ENCODE measurements around the gene NFATC3. TPM values are rescaled to one million over a fixed set of nuclear protein-coding genes. Genes with fewer than 3 reads are reported as not detected.
"Not testable (repeated sequence)": the region's sequence is repeated elsewhere in the genome, so short reads cannot be mapped to it uniquely, and the experiment has no call there.

Gene NFATC3
- total RNA-seq, 1 experiment from 2014 or later: 33.0 TPM

- not testable (repeated sequence) for H3K4me1 ChIP-seq (ENCODE audit: insufficient read depth, low read length); H3K9me3 Mint-ChIP-seq; H3K79me2 ChIP-seq (ENCODE audit: insufficient read depth, low read length); H3K27ac ChIP-seq (ENCODE audit: insufficient read length, low read depth, low read length); H4K20me1 ChIP-seq (ENCODE audit: control insufficient read depth, insufficient read depth, insufficient read length); H2BK5ac ChIP-seq (ENCODE audit: insufficient read length, low read length); H3K4me1 Mint-ChIP-seq; H2BK20ac ChIP-seq (ENCODE audit: low read depth, low read length, poor library complexity, severe bottlenecking); H3K36me3 Mint-ChIP-seq (ENCODE audit: insufficient read depth in 1 of 3, low read depth in 3 of 3); H3K27ac Mint-ChIP-seq; H3K4ac ChIP-seq (ENCODE audit: low read depth, low read length); H3K79me1 ChIP-seq (ENCODE audit: insufficient read depth, low read depth, low read length, poor library complexity, severe bottlenecking); H2BK12ac ChIP-seq (ENCODE audit: insufficient read length, low read depth, low read length); H3K27me3 Mint-ChIP-seq (ENCODE audit: low read depth); H2AK5ac ChIP-seq (ENCODE audit: insufficient read length, low read length); H3K23me2 ChIP-seq (ENCODE audit: insufficient read length, low read depth, low read length, poor library complexity, severe bottlenecking); H3K4me2 ChIP-seq (ENCODE audit: insufficient read depth, insufficient read length, low read length); H2BK15ac ChIP-seq (ENCODE audit: low read depth, low read length); H3T11ph ChIP-seq (ENCODE audit: low read length); H2AFZ ChIP-seq (ENCODE audit: low read length); H3K14ac ChIP-seq (ENCODE audit: insufficient read depth, low read length); H4K5ac ChIP-seq (ENCODE audit: insufficient read length, low read depth, low read length); H3K56ac ChIP-seq (ENCODE audit: insufficient read length, low read depth, low read length); H3K27me3 ChIP-seq (ENCODE audit: insufficient read depth, low read length); H4K8ac ChIP-seq (replicated peaks; ENCODE audit: insufficient read length, low read depth, low read length); H3K9ac ChIP-seq (ENCODE audit: extremely low read depth, insufficient read length, low read length); H2BK120ac ChIP-seq (ENCODE audit: low read depth, low read length, poor library complexity, severe bottlenecking); H3K23ac ChIP-seq (ENCODE audit: insufficient read length, low read depth, low read length); H4K91ac ChIP-seq (ENCODE audit: insufficient read length, low read depth, low read length); H3K18ac ChIP-seq (ENCODE audit: insufficient read length, low read depth, low read length); DNase-seq; H3K4me3 Mint-ChIP-seq; H3K9me3 ChIP-seq (ENCODE audit: control insufficient read depth, low read depth, low read length)
- no CpG with 5 or more reads among the region's 5 CpGs for WGBS (ENCODE audit: extremely low coverage, insufficient read length, low lambda C conversion rate)
These were observed 35.3 kb downstream of the NFATC3 start for GRCh38 chr16:68120496-68120895.
